IPS-NIHi7 (cell line): ENCODE results near the gene FGFR3.
"Not testable (repeated sequence)": the region's sequence is repeated elsewhere in the genome, so short reads cannot be mapped to it uniquely, and the experiment has no call there.

Experiments
- DNase-seq: peaks from one replicate; pipeline ENCODE4 v3.0.0; 2012; ENCODE audit warnings: mixed read lengths; ENCODE audit errors: extremely low spot score

Gene FGFR3

GRCh38 chr4:1815997-1816860 lies 23.1 kb downstream of the FGFR3 start:
- no peak for DNase-seq

- DNase-seq, result no peak
Observed at GRCh38 chr4:1819284-1819683, 26.2 kb downstream of the FGFR3 start.

DNA sequence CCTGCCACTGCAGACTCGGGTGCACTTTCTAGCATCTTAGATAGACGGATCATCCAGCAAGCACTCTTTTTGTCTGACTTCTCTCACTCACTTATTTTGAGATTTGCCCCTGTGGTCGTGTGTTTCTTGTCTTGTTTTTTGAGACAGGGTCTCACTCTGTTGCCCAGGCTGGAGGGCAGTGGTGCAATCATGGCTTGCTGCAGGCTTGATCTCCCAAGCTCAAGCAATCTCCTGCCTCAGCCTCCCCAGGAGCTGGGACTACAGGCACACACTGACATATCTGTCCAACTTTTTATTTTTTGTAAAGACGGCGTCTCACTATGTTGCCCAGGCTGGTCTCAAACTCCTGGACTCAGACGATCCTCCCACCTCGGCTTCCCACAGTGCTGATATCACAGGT lies 26.7 kb downstream of the FGFR3 start:
- no peak for DNase-seq

DNA sequence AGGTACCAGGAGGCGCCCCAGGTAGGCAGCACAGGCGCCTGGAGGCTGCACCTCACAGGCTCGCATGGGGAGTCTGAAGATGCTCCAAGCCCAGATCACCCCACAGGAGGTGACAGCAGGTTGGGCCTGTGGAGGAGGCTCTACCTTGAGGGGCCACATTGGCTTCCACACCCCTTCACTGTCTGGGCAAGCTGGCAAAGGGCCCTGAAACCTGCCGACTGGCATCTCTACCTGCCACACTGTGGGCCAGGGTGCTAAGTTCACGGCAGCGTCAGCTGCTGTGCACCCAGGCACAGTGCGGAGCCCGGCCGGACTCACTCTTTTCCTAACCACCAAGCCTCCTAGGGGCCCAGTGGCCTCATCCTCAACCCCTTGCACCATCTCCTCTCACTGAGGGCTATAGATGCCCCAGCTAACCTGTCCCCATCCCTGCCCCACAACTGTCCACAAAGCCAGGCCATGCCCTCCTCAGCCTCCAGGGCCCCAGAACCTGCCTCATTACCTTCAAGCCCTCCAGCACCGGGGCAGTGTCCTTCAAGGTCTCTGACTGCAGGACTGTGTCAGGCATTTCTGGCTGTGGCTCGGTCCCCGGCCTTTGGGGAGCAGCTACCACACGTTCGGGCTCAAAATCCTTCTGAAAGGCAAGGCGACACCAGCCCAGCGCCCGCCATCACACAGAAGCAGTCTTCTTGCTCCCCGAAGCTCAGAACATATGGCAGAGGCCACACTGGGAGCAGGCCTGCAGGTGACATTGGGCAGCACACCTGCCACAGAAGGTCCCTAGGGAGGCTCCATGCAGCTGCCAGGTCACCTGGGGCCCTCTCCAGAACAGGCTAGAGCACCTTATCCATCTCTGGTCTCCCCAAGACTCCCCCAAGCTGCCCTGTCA lies 28.8 kb downstream of the FGFR3 start:
- DNase-seq, result no peak

DNA sequence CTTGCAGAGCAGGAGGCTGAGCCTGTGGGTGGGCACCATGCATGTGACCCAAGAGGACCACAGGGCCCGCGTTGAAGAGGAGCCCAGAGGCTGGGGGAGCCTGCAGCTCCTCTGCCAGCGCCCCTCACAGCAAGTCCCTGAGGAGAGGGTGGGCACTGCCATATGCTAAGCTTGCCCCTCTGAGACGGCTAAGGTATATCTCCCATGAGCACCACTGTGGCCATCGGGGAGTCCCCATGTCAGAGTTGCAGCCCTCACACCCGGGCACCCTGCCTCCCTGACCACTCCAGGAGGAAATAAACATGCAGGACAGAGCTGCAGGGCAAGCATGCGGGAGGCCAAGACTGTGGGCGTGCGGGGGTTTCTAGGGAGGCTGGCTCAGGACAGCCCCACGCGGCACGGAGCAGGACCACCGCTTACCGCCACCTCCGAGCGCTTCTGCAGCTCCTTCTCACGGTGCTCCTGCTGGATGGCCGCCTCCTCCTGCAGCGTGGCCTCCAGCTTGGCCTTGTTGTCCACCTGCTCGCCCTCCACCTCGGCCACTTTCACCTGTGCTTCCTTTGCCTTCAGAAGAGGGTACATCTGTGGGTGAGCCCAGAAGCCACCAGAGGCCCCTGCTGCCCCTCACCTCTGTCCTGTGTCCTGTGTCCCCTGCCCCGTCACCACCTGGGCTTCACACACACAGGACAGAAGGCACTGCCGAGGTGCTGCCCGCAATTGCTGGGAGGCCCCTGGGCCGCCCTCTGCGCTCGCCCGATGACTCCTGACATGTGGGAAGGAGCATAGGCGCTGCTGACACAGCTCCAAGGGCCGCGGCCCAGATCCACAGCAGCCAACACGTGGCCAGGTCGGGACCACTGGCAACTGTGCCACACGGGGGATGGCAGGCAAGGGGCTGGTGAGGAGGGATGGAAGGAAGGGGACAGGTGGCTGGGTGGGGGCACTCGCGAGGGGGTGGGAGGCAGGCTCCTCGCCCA lies 29.8 kb downstream of the FGFR3 start:
- DNase-seq, result no peak

- no peak for DNase-seq
Observed at GRCh38 chr4:1823545-1823932, 30.4 kb downstream of the FGFR3 start.

- no peak for DNase-seq
Observed at GRCh38 chr4:1824746-1825145, 31.7 kb downstream of the FGFR3 start.

- DNase-seq, result no peak
Observed at GRCh38 chr4:1825326-1825725, 32.2 kb downstream of the FGFR3 start.

GRCh38 chr4:1826531-1827350 lies 33.6 kb downstream of the FGFR3 start:
- DNase-seq, result no peak

GRCh38 chr4:1830234-1830633 lies 37.1 kb downstream of the FGFR3 start:
- DNase-seq, result no peak

- DNase-seq, result no peak
Observed at GRCh38 chr4:1830642-1831228, 37.6 kb downstream of the FGFR3 start.

- no peak for DNase-seq
Observed at GRCh38 chr4:1831331-1831730, 38.2 kb downstream of the FGFR3 start.

DNA sequence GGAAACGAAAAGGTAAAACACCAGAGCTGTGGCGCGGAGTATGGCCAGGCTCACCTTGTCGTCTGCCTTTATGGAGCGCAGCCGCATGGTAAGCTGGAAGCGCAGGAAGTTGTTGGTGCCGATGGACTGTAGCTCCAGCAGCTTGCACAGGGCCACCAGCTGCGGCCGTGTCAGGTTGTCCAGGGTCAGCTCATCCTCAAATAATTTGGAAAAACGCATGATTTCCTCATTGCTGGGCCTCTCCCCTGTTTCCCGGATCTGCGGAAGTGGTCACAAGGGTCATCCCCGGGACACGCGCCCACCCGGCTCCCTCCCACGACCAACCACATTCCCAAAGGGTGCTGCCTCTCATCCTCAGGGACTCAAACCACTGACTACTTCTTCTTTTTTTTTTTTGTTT lies 39.6 kb downstream of the FGFR3 start:
- DNase-seq, result no peak

GRCh38 chr4:1833307-1834046 lies 40.4 kb downstream of the FGFR3 start:
- no peak for DNase-seq

- DNase-seq, result no peak
Observed at GRCh38 chr4:1834047-1834775, 41.1 kb downstream of the FGFR3 start.

DNA sequence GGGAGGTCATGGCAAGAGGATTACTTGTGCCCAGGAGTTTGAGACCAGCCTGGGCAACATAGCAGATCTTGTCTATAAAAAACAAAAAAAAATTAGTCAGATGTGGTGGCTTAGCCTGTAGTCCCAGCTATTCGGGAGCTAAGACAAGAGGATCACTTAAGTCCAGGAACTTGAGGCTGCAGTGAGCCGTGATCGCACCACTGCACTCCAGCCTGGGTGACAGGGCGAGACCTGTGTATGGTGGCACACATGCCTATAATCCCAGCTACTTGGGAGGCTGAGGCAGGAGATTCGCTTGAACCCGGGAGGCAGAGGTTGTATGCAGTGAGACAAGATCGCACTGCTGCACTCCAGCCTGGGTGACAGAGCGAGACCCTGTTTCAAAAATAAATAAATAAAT lies 42.7 kb downstream of the FGFR3 start:
- not testable (repeated sequence) for DNase-seq

DNA sequence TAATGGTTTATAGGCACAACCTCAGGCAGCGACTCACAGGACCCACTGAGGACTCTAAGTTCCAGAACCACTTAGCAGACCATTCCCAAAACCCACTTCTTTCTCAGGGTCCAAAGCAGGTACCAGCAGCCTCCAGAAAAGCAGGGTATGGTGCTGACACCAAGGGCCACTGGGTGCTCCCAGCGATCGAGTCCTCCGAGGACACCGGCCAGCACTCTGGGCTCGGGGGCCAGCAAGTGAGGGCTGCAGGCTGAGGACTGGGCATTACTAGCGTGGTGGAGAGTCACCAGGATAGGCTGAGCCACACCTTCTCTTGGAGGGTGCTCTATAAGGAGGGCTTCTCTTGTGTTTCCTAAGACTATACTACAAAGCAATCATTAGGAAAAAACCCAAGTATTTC lies 43.6 kb downstream of the FGFR3 start:
- no peak for DNase-seq

- DNase-seq, result no peak
Observed at GRCh38 chr4:1837069-1837468, 44.0 kb downstream of the FGFR3 start.

DNA sequence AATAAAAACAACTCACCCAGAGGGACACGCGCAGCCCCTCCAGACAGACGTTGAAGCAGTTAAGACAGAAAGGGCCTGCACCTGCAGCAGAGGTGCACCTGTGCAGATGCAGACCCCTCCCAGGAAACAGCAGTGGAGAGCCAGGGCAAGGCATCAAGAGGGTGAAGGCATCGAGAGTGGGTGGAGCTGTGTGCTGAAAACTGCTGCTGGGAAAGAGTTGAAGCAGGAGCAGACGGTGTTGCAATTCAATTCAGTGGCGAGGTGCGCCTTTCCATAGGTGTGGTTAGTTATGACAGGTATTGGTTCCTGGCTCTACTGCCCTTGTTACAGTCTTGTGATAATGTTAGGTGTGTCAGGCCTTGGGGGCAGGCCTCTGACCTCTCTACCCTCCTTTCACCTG lies 46.2 kb downstream of the FGFR3 start:
- no peak for DNase-seq
